Measurements from ENCODE around the gene HOXA2.

DNA sequence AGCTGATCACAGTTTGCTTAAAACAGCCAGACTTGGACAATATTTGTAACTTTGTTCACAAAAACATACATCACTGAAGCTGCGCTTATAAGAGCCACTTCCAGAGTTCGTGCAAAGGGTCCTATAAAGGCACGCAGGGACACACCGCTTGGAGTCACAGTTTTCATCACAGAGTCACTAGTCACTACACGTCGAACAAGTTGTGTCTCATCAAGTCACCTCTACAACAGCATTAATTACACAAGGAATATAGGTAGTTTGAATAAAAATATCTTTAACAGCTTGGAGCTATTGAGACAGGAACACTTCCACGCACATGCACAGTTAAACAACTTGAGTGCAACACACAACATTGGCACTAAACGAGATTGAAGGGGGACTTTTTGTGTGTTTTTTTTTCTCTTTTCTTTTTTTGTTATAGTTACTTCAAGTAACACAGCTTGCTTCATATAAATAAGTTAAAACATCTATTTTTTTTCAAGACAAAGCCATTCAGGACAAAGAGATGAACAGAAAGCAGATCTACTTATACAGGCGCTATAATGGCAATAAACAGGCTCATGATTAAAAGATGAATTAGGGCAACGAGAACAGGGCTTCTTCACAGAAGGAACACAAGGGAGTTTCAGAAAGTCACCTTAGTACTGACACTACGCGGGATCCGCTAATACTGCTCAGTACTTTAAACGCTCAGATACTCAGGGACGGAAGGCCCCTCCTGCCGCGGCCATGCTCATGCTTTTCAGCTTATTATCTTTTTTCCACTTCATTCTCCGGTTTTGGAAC, 38.8 kb upstream of the HOXA2 start:
- TF ChIP-seq POLR2A (IDR thresholded peaks at IDR 0.05) (no peak), CTCF (IDR thresholded peaks at IDR 0.05) (no peak)

All from stomach (tissue), 4 donors.